HepG2 (cell line): ENCODE results near the gene CCDC150. TPM values are rescaled to one million over a fixed set of nuclear protein-coding genes. Genes with fewer than 3 reads are reported as not detected.

Experiments used
- ARID5B ChIP-seq: IDR thresholded peaks from 2 replicates; pipeline ENCODE4 v1.4.0; 2020; ENCODE audit warnings: mild to moderate bottlenecking, missing genetic modification reagents
- EHMT2 ChIP-seq: fragments of 200-600 bp; sonication (generic); IDR thresholded peaks from 2 replicates; pipeline ENCODE4 v1.7.0; 2017; ENCODE audit warnings: antibody characterized with exemption, low read depth, low read length, borderline replicate concordance
- FOXP1 ChIP-seq, 2 experiments: fragments of 450-650 bp in 1 of 2; IDR thresholded peaks; 2 replicates each; pipeline ENCODE4 v1.6.1; 2017 to 2018; ENCODE audit warnings: antibody characterized with exemption in 1 of 2
- GATAD2A ChIP-seq: IDR thresholded peaks from 2 replicates; pipeline ENCODE4 v1.6.1; 2016
- GTF2F1 ChIP-seq: fragments of 150-350 bp; IDR thresholded peaks from 2 replicates; pipeline ENCODE4 v1.6.1; 2014; ENCODE audit warnings: low read length
- HBP1 ChIP-seq: IDR thresholded peaks from 2 replicates; pipeline ENCODE4 v1.6.1; 2016; ENCODE audit warnings: low read depth, control low read depth
- MIER3 ChIP-seq: IDR thresholded peaks from 2 replicates; pipeline ENCODE4 v1.6.1; 2016; ENCODE audit warnings: missing compliant biosample characterization, borderline replicate concordance
- PATZ1 ChIP-seq: sonication (generic); formaldehyde crosslinking; IDR thresholded peaks from 2 replicates; pipeline ENCODE4 v1.4.0; 2020; ENCODE audit warnings: missing genetic modification reagents
- PAWR ChIP-seq: sonication (generic); formaldehyde crosslinking; IDR thresholded peaks from 2 replicates; pipeline ENCODE4 v1.4.0; 2020; ENCODE audit warnings: missing genetic modification reagents, mild to moderate bottlenecking, borderline replicate concordance
- SAFB2 ChIP-seq: sonication (generic); formaldehyde crosslinking; IDR thresholded peaks from 2 replicates; pipeline ENCODE4 v1.5.1; 2020; ENCODE audit warnings: missing genetic modification reagents, low read depth, mild to moderate bottlenecking, borderline replicate concordance
- TFDP1 ChIP-seq: IDR thresholded peaks from 2 replicates; pipeline ENCODE4 v1.6.1; 2016; ENCODE audit warnings: missing compliant biosample characterization, missing genetic modification reagents, borderline replicate concordance
- TOPORS ChIP-seq: sonication (generic); formaldehyde crosslinking; IDR thresholded peaks from 2 replicates; pipeline ENCODE4 v1.8.0; 2023; ENCODE audit warnings: mild to moderate bottlenecking, missing genetic modification reagents
- ZNF281 ChIP-seq: sonication (generic); formaldehyde crosslinking; IDR thresholded peaks from 2 replicates; pipeline ENCODE4 v1.4.0; 2020; ENCODE audit warnings: missing genetic modification reagents, borderline replicate concordance
- ZNF451 ChIP-seq: sonication (generic); formaldehyde crosslinking; IDR thresholded peaks from 2 replicates; pipeline ENCODE4 v1.5.0; 2020; ENCODE audit warnings: mild to moderate bottlenecking, missing genetic modification reagents
- ZNF724P ChIP-seq: sonication (generic); formaldehyde crosslinking; IDR thresholded peaks from 2 replicates; pipeline ENCODE4 v1.8.0; 2022; ENCODE audit warnings: missing genetic modification reagents, borderline replicate concordance
- ZNF800 ChIP-seq: sonication (generic); formaldehyde crosslinking; IDR thresholded peaks from 2 replicates; pipeline ENCODE4 v1.4.0; 2020; ENCODE audit warnings: missing genetic modification reagents
- polyA plus RNA-seq, 8 experiments: library from polyadenylated mRNA; depleted of rRNA in 3 of 8; stranded (reverse) in 7 of 8; unstranded in 1 of 8; fragments of >200 nt; fragmentation: Illumina TruSeq in 4 of 8; extraction: Trizol in 4 of 8; gene quantifications; 2 replicates each; pipeline versions ENCODE4 v1.2.1 to v1.2.3, GENCODE V29; 2011 to 2016; ENCODE audit warnings: low read depth in 4 of 8, missing spikeins in 1 of 8, mixed read lengths in 1 of 8; ENCODE audit not compliant: insufficient read depth in 1 of 8
- total RNA-seq, 5 experiments: library from RNA; depleted of rRNA; stranded (reverse); fragments of >200 nt; fragmentation: Illumina TruSeq; extraction: Trizol; gene quantifications; 2 replicates each; pipeline ENCODE4 v1.2.3, GENCODE V29; 2016; ENCODE audit warnings: low read depth in 1 of 5

The CCDC150 gene
- total and polyA plus RNA-seq, 2 of the 13 experiments (the other 11 are each of a cell fraction or from before 2014, with no cell fraction given): 14.9 to 32.6 TPM

GRCh38 chr2:196729418-196729817 lies 89.9 kb downstream of the CCDC150 start (continued):
- TF ChIP-seq ZNF800 (CRISPR knock-in tag): no peak
- no peak for TF ChIP-seq PAWR
- TF ChIP-seq ZNF281 (CRISPR knock-in tag): no peak
- no peak for TF ChIP-seq SAFB2 (CRISPR knock-in tag)
- TF ChIP-seq FOXP1 (IDR thresholded peaks at IDR 0.05): no peak
- peak; percentile 50; the same call in 1 of the 2 replicates for TF ChIP-seq FOXP1 (CRISPR knock-in tag; IDR thresholded peaks at IDR 0.05)
- no peak for TF ChIP-seq TFDP1
- no peak for TF ChIP-seq ZNF724P (CRISPR knock-in tag)
- peak; percentile 81 for TF ChIP-seq GATAD2A (CRISPR knock-in tag)
- no peak for TF ChIP-seq TOPORS (CRISPR knock-in tag)
- TF ChIP-seq ARID5B (CRISPR knock-in tag): peak; percentile 92
- no peak for TF ChIP-seq HBP1 (CRISPR knock-in tag)
- no peak for TF ChIP-seq GTF2F1
- TF ChIP-seq EHMT2: peak; percentile 95
- peak; percentile 31; the same call in 1 of the 2 replicates for TF ChIP-seq PATZ1 (CRISPR knock-in tag)
- no peak for TF ChIP-seq ZNF451
- peak; percentile 76; the same call in 1 of the 2 replicates for TF ChIP-seq MIER3 (CRISPR knock-in tag)
